SK-N-SH (cell line): ENCODE results near the gene MCM3AP.

Experiments used
- CTCF ChIP-seq: fragments of 200-600 bp; sonication (generic); IDR thresholded peaks from 2 replicates; pipeline ENCODE4 v1.6.1; 2017; ENCODE audit warnings: antibody characterized with exemption, mild to moderate bottlenecking, moderate library complexity
- YY1 ChIP-seq: IDR thresholded peaks from 2 replicates; pipeline ENCODE4 v1.4.0; 2012; ENCODE audit warnings: low read depth, mild to moderate bottlenecking

- no peak for TF ChIP-seq CTCF
- TF ChIP-seq YY1 = no peak
Observed at GRCh38 chr21:46294647-46295176, 9.3 kb upstream of the MCM3AP start.
